ENCODE data around the gene GNAO1. TPM values are rescaled to one million over a fixed set of nuclear protein-coding genes. Genes with fewer than 3 reads are reported as not detected.

Gene GNAO1
- total and polyA plus RNA-seq, 2 of the 13 experiments (the other 11 are each of a cell fraction or from before 2014, with no cell fraction given), result not detected

DNA sequence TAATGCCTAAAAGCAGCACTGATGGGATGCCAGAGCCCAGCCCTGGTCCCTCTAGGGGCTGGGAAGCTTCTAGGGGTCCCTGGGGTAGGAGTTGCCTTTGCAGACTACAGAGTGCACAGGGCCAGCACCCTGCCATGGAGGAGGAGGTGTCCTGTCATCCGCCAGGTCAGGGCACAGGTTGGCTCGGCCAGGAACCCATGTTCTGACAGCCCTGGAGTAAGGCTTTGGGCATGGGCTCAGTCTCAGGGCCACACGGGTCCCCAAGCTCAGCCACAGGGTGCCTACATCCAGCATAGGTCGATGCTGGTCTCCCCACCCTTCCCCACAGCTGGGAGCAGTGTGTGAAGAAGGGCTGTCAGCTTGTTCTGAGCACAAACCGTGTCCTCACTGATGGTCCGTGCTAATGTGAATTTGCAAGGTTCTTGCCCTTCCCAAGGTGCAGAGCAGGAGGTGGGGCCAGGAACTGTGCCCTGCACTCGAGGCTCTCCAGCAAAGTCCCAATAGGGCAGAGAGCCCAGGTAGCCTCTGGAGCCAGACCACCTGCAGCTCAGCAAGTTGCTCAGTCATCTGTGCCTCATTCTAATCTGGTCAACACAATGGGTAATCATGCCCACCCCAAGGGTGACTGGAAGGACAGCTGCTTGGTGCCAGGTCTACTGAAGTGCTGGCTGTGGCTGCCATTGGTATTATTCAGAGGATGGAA is 161.2 kb downstream of the GNAO1 start (continued):
- TF ChIP-seq MBD4 (IDR thresholded peaks at IDR 0.05; ENCODE audit: borderline replicate concordance, low read length), result no peak

DNA sequence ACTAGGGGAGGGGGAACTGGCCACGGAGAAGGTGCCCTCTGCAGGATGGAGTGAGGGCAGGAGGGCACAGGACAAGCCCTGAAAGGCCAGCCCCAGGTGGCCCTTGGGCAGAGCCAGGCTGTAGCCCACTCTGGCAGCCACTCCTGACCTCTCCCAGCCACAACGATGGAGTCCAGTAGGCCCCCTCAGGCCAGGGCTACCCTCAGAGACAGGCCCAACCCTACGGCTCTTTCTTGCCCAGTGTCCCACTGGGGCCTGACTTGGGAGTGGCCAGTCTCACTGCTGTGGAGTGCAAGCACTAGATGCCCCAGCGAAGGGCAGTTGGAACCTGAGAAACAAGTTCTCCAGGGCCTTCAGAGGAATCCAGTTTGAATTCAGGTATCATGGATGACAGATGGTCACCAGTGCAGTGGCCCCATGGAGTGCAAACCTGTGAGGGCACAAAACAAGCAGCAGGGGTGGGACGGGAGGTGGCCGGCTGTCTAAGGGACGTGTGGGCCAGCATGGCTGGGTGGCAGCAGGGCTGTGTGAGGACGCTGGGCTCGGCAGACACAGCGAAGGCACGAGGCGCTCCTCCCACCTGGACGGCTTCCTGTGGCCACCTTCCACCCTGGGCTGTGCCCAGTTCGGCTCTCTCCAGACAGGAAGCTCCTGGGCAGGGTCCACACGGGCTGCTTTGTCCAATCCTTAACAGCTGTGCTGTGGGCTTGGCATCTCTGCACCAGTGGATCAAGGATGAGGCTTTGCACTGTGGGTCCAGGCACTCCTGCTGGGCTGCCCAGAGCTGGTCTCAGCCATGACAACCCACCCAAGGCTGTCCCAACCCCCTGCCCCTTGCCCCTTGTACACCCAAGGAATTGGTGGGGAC is 162.0 kb downstream of the GNAO1 start:
- FAIRE-seq, result no peak
- H3K79me2 ChIP-seq (ENCODE audit: insufficient read depth, low read length), result no peaks in the 10 kb centered on the region
- H3K4me3 ChIP-seq (replicated peaks in 1 of 3; ENCODE audit: insufficient read depth in 1 of 3, low read depth in 2 of 3, low read length in 3 of 3), result no peak overlapping the region
- no peaks in the 10 kb centered on the region for H3K36me3 ChIP-seq (replicated peaks in 1 of 2; ENCODE audit: control insufficient read depth in 1 of 2, insufficient read depth in 2 of 2, low read length in 2 of 2)
- no peak overlapping the region for H3K9ac ChIP-seq (ENCODE audit: insufficient read depth, low read depth, low read length)
- H3K4me2 ChIP-seq (ENCODE audit: low read depth, low read length), result no peak overlapping the region
- intact Hi-C loops (cut with micrococcal nuclease; ENCODE audit: unreplicated experiment), result no loop called here
- WGBS (ENCODE audit: low lambda C conversion rate), result 56% methylated on average over 6 of the region's 15 CpGs
- TF ChIP-seq, protein P1, sequence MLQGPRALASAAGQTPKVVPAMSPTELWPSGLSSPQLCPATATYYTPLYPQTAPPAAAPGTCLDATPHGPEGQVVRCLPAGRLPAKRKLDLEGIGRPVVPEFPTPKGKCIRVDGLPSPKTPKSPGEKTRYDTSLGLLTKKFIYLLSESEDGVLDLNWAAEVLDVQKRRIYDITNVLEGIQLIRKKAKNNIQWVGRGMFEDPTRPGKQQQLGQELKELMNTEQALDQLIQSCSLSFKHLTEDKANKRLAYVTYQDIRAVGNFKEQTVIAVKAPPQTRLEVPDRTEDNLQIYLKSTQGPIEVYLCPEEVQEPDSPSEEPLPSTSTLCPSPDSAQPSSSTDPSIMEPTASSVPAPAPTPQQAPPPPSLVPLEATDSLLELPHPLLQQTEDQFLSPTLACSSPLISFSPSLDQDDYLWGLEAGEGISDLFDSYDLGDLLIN (CRISPR knock-in tag; IDR thresholded peaks at IDR 0.05; ENCODE audit: borderline replicate concordance), result no peak
- no peak for ATAC-seq
- BruUV-seq (replicated peaks), result no TSS peak
- H3K27ac ChIP-seq (ENCODE audit: extremely low read length, insufficient read depth, low read length), result no peak overlapping the region
- peaks cover 28% of the 10 kb centered on the region for H3K4me1 ChIP-seq (ENCODE audit: insufficient read depth, low read length)
- no peak for DNase-seq (ENCODE audit: low spot score)
- ChIA-PET CTCF (ENCODE audit: low intra/inter-chr PET ratio, low total read pairs) (no interaction called here), POLR2A (no interaction called here)
- H2AFZ ChIP-seq (ENCODE audit: low read length), result no peak overlapping the region
- in situ Hi-C loops (cut with HindIII; ENCODE audit: extremely low pct_ligation_motif_present, low pct_unique_long_range_greater_than_20kb), result loop anchor here (10.0 kb wide), 1 partner anchor 58 kb away; no protein-coding TSS in a partner anchor
- H3K27me3 ChIP-seq (ENCODE audit: control insufficient read depth in 1 of 2, insufficient read depth in 2 of 2, low read length in 2 of 2), result peaks cover 5 to 28% of the 10 kb centered on the region in 2 experiments
- no peaks in the 10 kb centered on the region for H3K9me3 ChIP-seq (ENCODE audit: low read length)
- no peaks in the 10 kb centered on the region for H4K20me1 ChIP-seq (ENCODE audit: insufficient read depth, low read length)

DNA sequence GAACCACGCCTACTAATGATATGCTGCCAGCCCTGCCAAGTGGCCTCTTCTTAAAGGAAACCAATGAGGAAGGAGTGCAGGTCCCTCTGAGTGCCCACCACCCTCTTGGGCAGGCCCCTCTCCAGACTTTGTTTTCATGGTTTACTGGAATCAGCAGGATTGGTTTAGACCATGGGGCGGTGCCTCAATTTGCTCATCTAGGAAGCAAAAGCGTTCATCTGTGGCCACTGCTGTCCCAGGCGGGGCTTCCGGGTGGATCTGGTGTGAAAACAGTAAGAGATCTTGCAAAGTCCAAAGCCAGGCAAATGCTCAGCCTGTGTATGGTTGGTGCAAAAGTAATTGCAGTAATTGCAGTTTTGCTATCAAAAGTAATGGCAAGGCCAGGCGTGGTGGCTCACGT is 162.7 kb downstream of the GNAO1 start:
- no TSS peak for BruUV-seq (replicated peaks)
- 48% methylated on average over 7 of the region's 7 CpGs for WGBS (ENCODE audit: low lambda C conversion rate)
- Histone ChIP-seq H3K4me3 (replicated peaks in 1 of 3; ENCODE audit: insufficient read depth in 1 of 3, low read depth in 2 of 3, low read length in 3 of 3) (no peak overlapping the region), H3K27me3 (ENCODE audit: control insufficient read depth in 1 of 2, insufficient read depth in 2 of 2, low read length in 2 of 2) (peaks cover 5 to 26% of the 10 kb centered on the region in 2 experiments), H3K9ac (ENCODE audit: insufficient read depth, low read depth, low read length) (no peak overlapping the region), H3K27ac (ENCODE audit: extremely low read length, insufficient read depth, low read length) (no peak overlapping the region), H4K20me1 (ENCODE audit: insufficient read depth, low read length) (no peaks in the 10 kb centered on the region), H3K4me2 (ENCODE audit: low read depth, low read length) (no peak overlapping the region), H3K9me3 (ENCODE audit: low read length) (no peaks in the 10 kb centered on the region), H3K79me2 (ENCODE audit: insufficient read depth, low read length) (no peaks in the 10 kb centered on the region), H2AFZ (ENCODE audit: low read length) (no peak overlapping the region), H3K4me1 (ENCODE audit: insufficient read depth, low read length) (peaks cover 22% of the 10 kb centered on the region), H3K36me3 (replicated peaks in 1 of 2; ENCODE audit: control insufficient read depth in 1 of 2, insufficient read depth in 2 of 2, low read length in 2 of 2) (no peaks in the 10 kb centered on the region)
- ChIA-PET CTCF (ENCODE audit: low intra/inter-chr PET ratio, low total read pairs) (no interaction called here), POLR2A (no interaction called here)
- in situ Hi-C loops (cut with HindIII; ENCODE audit: extremely low pct_ligation_motif_present, low pct_unique_long_range_greater_than_20kb), result loop anchor here (10.0 kb wide), 1 partner anchor 59 kb away; no protein-coding TSS in a partner anchor
- intact Hi-C loops (cut with micrococcal nuclease; ENCODE audit: unreplicated experiment), result no loop called here
- no peak for DNase-seq (ENCODE audit: low spot score)
- ATAC-seq, result no peak
- no peak for FAIRE-seq
- TF ChIP-seq KLF9 (CRISPR knock-in tag; IDR thresholded peaks at IDR 0.05; ENCODE audit: low read depth) (no peak), ZMYM4 (CRISPR knock-in tag; IDR thresholded peaks at IDR 0.05) (no peak), NR2F2 (IDR thresholded peaks at IDR 0.05; ENCODE audit: borderline replicate concordance, low read depth) (no peak), ZNF34 (CRISPR knock-in tag; IDR thresholded peaks at IDR 0.05; ENCODE audit: borderline replicate concordance) (no peak), ZNF777 (CRISPR knock-in tag; IDR thresholded peaks at IDR 0.05) (no peak), NFRKB (IDR thresholded peaks at IDR 0.05) (no peak), ZFP36L2 (CRISPR knock-in tag; IDR thresholded peaks at IDR 0.05) (no peak), SCMH1 (CRISPR knock-in tag; IDR thresholded peaks at IDR 0.05; ENCODE audit: borderline replicate concordance) (no peak), SMAD1 (CRISPR knock-in tag; IDR thresholded peaks at IDR 0.05; ENCODE audit: borderline replicate concordance, low read depth) (no peak), RAD21 (CRISPR knock-in tag; IDR thresholded peaks at IDR 0.05) (no peak), CREB1 (IDR thresholded peaks at IDR 0.05) (no peak), CREB1 (CRISPR knock-in tag; IDR thresholded peaks at IDR 0.05) (no peak)

Measured in HepG2 (cell line).